OCI-LY3 (cell line): ENCODE data around the gene ENTREP1.

Source experiments
- H2AFZ ChIP-seq: fragments of 200-600, 300-600 bp; shearing (Covaris generic); 2 replicates; pipeline ENCODE4 v1.6.0; 2014; ENCODE audit warnings: antibody characterized with exemption, low read depth, low read length
- H3K27ac ChIP-seq: fragments of 200-600, 300-600 bp; sonication (generic); 2 replicates; pipeline ENCODE4 v1.5.1; 2014; ENCODE audit warnings: mild to moderate bottlenecking, low read length, moderate library complexity, mixed read lengths
- H3K27me3 ChIP-seq: fragments of 200-600, 300-600 bp; sonication (generic); 2 replicates; pipeline ENCODE4 v1.6.1; 2014; ENCODE audit warnings: low read depth, low read length, mixed read lengths
- H3K36me3 ChIP-seq: fragments of 200-600, 300-600 bp; sonication (generic); replicated peaks from 2 replicates; pipeline ENCODE3; 2014; ENCODE audit warnings: low read depth, low read length, mixed read lengths
- H3K4me1 ChIP-seq: fragments of 300-600, 200-600 bp; sonication (generic); 2 replicates; pipeline ENCODE4 v1.6.1; 2014; ENCODE audit warnings: low read length, mixed read lengths
- H3K4me2 ChIP-seq: fragments of 200-600, 300-600 bp; sonication (generic); 2 replicates; pipeline ENCODE4 v1.6.1; 2014; ENCODE audit warnings: low read length, mixed read lengths
- H3K4me3 ChIP-seq: fragments of 300-600, 200-600 bp; sonication (generic); 2 replicates; pipeline ENCODE4 v1.5.1; 2014; ENCODE audit warnings: antibody characterized with exemption, mild to moderate bottlenecking, low read length, moderate library complexity
- H3K79me2 ChIP-seq: fragments of 300-600, 200-600 bp; shearing (Covaris generic); 2 replicates; pipeline ENCODE4 v1.6.1; 2014; ENCODE audit warnings: mild to moderate bottlenecking, low read length, mixed read lengths
- H3K9ac ChIP-seq: fragments of 300-600, 200-600 bp; shearing (Covaris generic); 2 replicates; pipeline ENCODE4 v1.6.0; 2014; ENCODE audit warnings: mild to moderate bottlenecking, low read length, moderate library complexity
- H3K9me3 ChIP-seq: fragments of 200-600, 300-600 bp; shearing (Covaris generic); 2 replicates; pipeline ENCODE4 v1.6.1; 2014; ENCODE audit warnings: low read length, mixed read lengths; ENCODE audit not compliant: insufficient read depth
- H4K20me1 ChIP-seq: fragments of 200-600, 300-600 bp; sonication (generic); 2 replicates; pipeline ENCODE4 v1.6.1; 2016; ENCODE audit warnings: low read length, mixed read lengths; ENCODE audit not compliant: insufficient read depth
- CTCF ChIP-seq: fragments of 200-600, 300-600 bp; sonication (generic); IDR thresholded peaks from 2 replicates; pipeline ENCODE4 v1.5.1; 2014; ENCODE audit warnings: antibody characterized with exemption, low read length, low read depth
- EZH2phosphoT487 ChIP-seq: fragments of 200-600 bp; shearing (Covaris generic); IDR thresholded peaks from 2 replicates; pipeline ENCODE4 v1.6.1; 2018; ENCODE audit warnings: antibody characterized with exemption, mixed run types, low read depth

Gene ENTREP1

GRCh38 chr9:69333716-69334115 is 8.7 kb downstream of the ENTREP1 start:
- Histone ChIP-seq H3K79me2 (no peaks in the 10 kb centered on the region), H3K27ac (no peak overlapping the region), H3K27me3 (peaks cover 14% of the 10 kb centered on the region; the same call in 1 of the 2 replicates), H2AFZ (no peak overlapping the region), H3K36me3 (no peaks in the 10 kb centered on the region), H3K4me3 (no peak overlapping the region), H4K20me1 (no peaks in the 10 kb centered on the region), H3K4me2 (no peak overlapping the region), H3K4me1 (no peaks in the 10 kb centered on the region), H3K9ac (no peak overlapping the region), H3K9me3 (no peaks in the 10 kb centered on the region)
- TF ChIP-seq EZH2phosphoT487, result no peak
- TF ChIP-seq CTCF, result no peak

GRCh38 chr9:69334317-69334716 is 9.3 kb downstream of the ENTREP1 start:
- Histone ChIP-seq H3K4me2 (no peak overlapping the region), H3K9ac (no peak overlapping the region), H2AFZ (no peak overlapping the region), H4K20me1 (no peaks in the 10 kb centered on the region), H3K27ac (no peak overlapping the region), H3K4me3 (no peak overlapping the region), H3K79me2 (no peaks in the 10 kb centered on the region), H3K36me3 (no peaks in the 10 kb centered on the region), H3K27me3 (peaks cover 8% of the 10 kb centered on the region; the same call in 1 of the 2 replicates), H3K4me1 (no peaks in the 10 kb centered on the region), H3K9me3 (no peaks in the 10 kb centered on the region)
- TF ChIP-seq EZH2phosphoT487, result no peak
- no peak for TF ChIP-seq CTCF

GRCh38 chr9:69339620-69340019 is 14.6 kb downstream of the ENTREP1 start:
- Histone ChIP-seq H3K27ac (no peak overlapping the region), H4K20me1 (no peaks in the 10 kb centered on the region), H3K36me3 (no peaks in the 10 kb centered on the region), H3K9ac (no peak overlapping the region), H3K4me1 (peaks cover 7% of the 10 kb centered on the region), H2AFZ (no peak overlapping the region), H3K4me2 (no peak overlapping the region), H3K4me3 (no peak overlapping the region), H3K79me2 (no peaks in the 10 kb centered on the region), H3K27me3 (peaks cover 9% of the 10 kb centered on the region; the same call in 1 of the 2 replicates), H3K9me3 (no peaks in the 10 kb centered on the region)
- TF ChIP-seq CTCF (no peak), EZH2phosphoT487 (no peak)

GRCh38 chr9:69340631-69341030 is 15.6 kb downstream of the ENTREP1 start:
- Histone ChIP-seq H3K9ac (no peak overlapping the region), H3K4me1 (peaks cover 7% of the 10 kb centered on the region), H3K27ac (no peak overlapping the region), H3K9me3 (no peaks in the 10 kb centered on the region), H3K4me3 (no peak overlapping the region), H2AFZ (no peak overlapping the region), H3K4me2 (no peak overlapping the region), H3K79me2 (no peaks in the 10 kb centered on the region), H4K20me1 (no peaks in the 10 kb centered on the region), H3K27me3 (peaks cover 10% of the 10 kb centered on the region; the same call in 1 of the 2 replicates), H3K36me3 (no peaks in the 10 kb centered on the region)
- TF ChIP-seq EZH2phosphoT487, result no peak
- TF ChIP-seq CTCF, result no peak
